Measurements from ENCODE around the gene GPS1.

The GPS1 gene

GRCh38 chr17:82080048-82080788, 28.5 kb downstream of the GPS1 start:
- in situ Hi-C loops (cut with HindIII; ENCODE audit: low sequenced_read_pairs): no loop called here
- H3K4me3 ChIP-seq (ENCODE audit: low read depth, low read length): no peak overlapping the region
- TF ChIP-seq, protein P1, sequence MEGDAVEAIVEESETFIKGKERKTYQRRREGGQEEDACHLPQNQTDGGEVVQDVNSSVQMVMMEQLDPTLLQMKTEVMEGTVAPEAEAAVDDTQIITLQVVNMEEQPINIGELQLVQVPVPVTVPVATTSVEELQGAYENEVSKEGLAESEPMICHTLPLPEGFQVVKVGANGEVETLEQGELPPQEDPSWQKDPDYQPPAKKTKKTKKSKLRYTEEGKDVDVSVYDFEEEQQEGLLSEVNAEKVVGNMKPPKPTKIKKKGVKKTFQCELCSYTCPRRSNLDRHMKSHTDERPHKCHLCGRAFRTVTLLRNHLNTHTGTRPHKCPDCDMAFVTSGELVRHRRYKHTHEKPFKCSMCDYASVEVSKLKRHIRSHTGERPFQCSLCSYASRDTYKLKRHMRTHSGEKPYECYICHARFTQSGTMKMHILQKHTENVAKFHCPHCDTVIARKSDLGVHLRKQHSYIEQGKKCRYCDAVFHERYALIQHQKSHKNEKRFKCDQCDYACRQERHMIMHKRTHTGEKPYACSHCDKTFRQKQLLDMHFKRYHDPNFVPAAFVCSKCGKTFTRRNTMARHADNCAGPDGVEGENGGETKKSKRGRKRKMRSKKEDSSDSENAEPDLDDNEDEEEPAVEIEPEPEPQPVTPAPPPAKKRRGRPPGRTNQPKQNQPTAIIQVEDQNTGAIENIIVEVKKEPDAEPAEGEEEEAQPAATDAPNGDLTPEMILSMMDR (IDR thresholded peaks at IDR 0.05; ENCODE audit: low read depth, low read length): no peak
- no peak for DNase-seq (ENCODE audit: low read depth, low spot score)

- TF ChIP-seq, protein P1 (IDR thresholded peaks at IDR 0.05; ENCODE audit: low read depth, low read length): no peak
- no peak overlapping the region for H3K4me3 ChIP-seq (ENCODE audit: low read depth, low read length)
- in situ Hi-C loops (cut with HindIII; ENCODE audit: low sequenced_read_pairs): no loop called here
- DNase-seq (ENCODE audit: low read depth, low spot score): no peak
Observed at GRCh38 chr17:82080789-82081464, 29.2 kb downstream of the GPS1 start.

GRCh38 chr17:82081546-82081945, 29.8 kb downstream of the GPS1 start:
- H3K4me3 ChIP-seq (ENCODE audit: low read depth, low read length): no peak overlapping the region
- no peak for DNase-seq (ENCODE audit: low read depth, low spot score)
- in situ Hi-C loops (cut with HindIII; ENCODE audit: low sequenced_read_pairs): no loop called here
- TF ChIP-seq, protein P1 (IDR thresholded peaks at IDR 0.05; ENCODE audit: low read depth, low read length): no peak

DNA sequence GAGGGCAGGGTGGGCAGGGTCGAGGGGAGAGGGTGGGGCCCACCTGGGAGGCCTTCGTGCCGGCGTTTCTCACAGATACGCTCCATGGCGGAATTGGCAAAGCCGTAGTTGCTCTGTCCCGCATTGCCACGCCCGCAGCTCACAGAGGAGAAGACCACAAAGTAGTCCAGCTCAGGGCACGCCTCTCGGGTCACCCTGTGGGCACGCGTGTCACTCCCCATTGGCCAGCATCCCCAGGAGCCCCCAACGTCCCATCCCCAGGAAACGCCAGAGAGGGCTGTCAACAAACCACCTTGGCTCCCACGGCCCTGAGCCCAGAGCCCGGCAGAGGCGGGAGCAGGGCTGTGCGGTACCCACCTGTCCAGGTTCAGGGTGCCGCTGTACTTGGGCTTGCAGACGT, 30.3 kb downstream of the GPS1 start:
- TF ChIP-seq, protein P1 (IDR thresholded peaks at IDR 0.05; ENCODE audit: low read depth, low read length): no peak
- in situ Hi-C loops (cut with HindIII; ENCODE audit: low sequenced_read_pairs): no loop called here
- DNase-seq (ENCODE audit: low read depth, low spot score): no peak
- no peak overlapping the region for H3K4me3 ChIP-seq (ENCODE audit: low read depth, low read length)

- H3K4me3 ChIP-seq (ENCODE audit: low read depth, low read length): no peak overlapping the region
- no peak for DNase-seq (ENCODE audit: low read depth, low spot score)
- in situ Hi-C loops (cut with HindIII; ENCODE audit: low sequenced_read_pairs): no loop called here
- TF ChIP-seq, protein P1 (IDR thresholded peaks at IDR 0.05; ENCODE audit: low read depth, low read length): no peak
Observed at GRCh38 chr17:82082456-82082855, 30.8 kb downstream of the GPS1 start.

DNA sequence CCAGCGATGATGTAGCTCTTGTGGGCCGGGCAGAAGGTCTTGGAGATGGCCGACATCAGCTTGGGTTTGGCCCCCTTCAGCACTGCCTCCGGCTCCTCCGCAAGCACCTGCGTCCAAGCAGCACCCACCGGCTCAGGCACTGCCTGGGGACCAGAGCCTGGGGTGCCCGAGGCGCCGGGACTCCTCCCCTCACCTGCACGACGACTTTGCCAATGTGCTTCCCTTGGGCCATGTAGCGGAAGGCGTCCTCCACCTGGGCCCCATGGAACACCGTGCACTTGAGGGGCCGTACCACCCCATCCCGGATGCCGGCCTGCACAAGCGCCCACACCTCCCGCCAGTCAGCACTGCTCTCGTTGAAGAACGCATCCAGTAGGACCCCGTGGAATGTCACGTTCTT, 31.3 kb downstream of the GPS1 start:
- TF ChIP-seq, protein P1 (IDR thresholded peaks at IDR 0.05; ENCODE audit: low read depth, low read length): no peak
- no peak for DNase-seq (ENCODE audit: low read depth, low spot score)
- in situ Hi-C loops (cut with HindIII; ENCODE audit: low sequenced_read_pairs): no loop called here
- H3K4me3 ChIP-seq (ENCODE audit: low read depth, low read length): no peak overlapping the region

Data from astrocyte of the spinal cord (primary cell).